ENCODE results near the gene PTH2R. TPM values are rescaled to one million over a fixed set of nuclear protein-coding genes. Genes with fewer than 3 reads are reported as not detected.

PTH2R gene
- total RNA-seq, 1 experiment from 2014 or later: 0.12 TPM

DNA sequence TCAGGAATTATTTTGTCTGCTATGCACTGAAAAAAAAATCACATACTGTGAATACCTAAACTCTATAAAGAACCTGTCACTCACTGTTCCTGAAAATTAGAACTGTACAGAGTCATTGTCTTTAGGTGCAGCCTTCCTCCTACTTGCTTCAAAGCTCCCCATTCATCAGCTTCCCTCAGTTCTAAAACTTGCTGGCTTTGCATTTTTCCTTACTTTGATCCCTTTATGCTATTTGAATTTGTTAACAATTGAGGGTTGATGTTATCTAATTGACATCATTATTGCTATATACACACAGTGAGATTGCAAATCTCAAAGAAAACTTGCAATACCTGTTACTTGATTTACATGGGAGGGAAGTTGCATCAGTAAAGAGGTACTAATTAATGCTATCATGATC lies 48.3 kb downstream of the PTH2R start:
- ATAC-seq (no peak), DNase-seq (ENCODE audit: low read depth, low spot score) (no peak)
- Histone ChIP-seq H3K79me2 (ENCODE audit: insufficient read depth, low read length) (no peaks in the 10 kb centered on the region), H3K9me2 (ENCODE audit: insufficient read depth) (no peaks in the 10 kb centered on the region), H3K27me3 (ENCODE audit: insufficient read depth, low read length) (peaks cover 3% of the 10 kb centered on the region; the same call in 1 of the 2 replicates), H3K9ac (ENCODE audit: low read length) (no peak overlapping the region), H3K9me3 (ENCODE audit: control insufficient read depth in 1 of 2, insufficient read depth in 1 of 2, low read depth in 1 of 2, low read length in 2 of 2) (no peaks in the 10 kb centered on the region), H4K20me1 (ENCODE audit: insufficient read depth) (no peaks in the 10 kb centered on the region), H3K4me2 (ENCODE audit: low read length) (no peak overlapping the region), H3K4me3 (replicated peaks in 1 of 2; ENCODE audit: low read depth in 1 of 2, low read length in 2 of 2) (no peak overlapping the region), H2AFZ (ENCODE audit: low read depth, low read length, poor library complexity, severe bottlenecking) (no peak overlapping the region), H3K36me3 (ENCODE audit: control insufficient read depth in 1 of 2, insufficient read depth in 2 of 2, low read length in 2 of 2) (no peaks in the 10 kb centered on the region), H3K4me1 (ENCODE audit: control insufficient read depth in 1 of 2, insufficient read depth in 2 of 2, low read length in 2 of 2) (no peaks in the 10 kb centered on the region), H3K27ac (ENCODE audit: low read depth, low read length) (no peak overlapping the region)
- CTCF ChIA-PET: no interaction called here
- RAD21 ChIA-PET (ENCODE audit: low non-redundant PET in 1 of 2, low total read pairs in 2 of 2, uncharacterized antibody in 2 of 2, unreplicated experiment in 2 of 2): no interaction called here
- POLR2A ChIA-PET: no interaction called here
- TF ChIP-seq ZNF274 (IDR thresholded peaks at IDR 0.05; ENCODE audit: low read depth, low read length) (no peak), EGR1 (IDR thresholded peaks at IDR 0.05; ENCODE audit: low read depth) (no peak)
- no TSS peak for BruUV-seq (replicated peaks)
- intact Hi-C loops (cut with micrococcal nuclease): no loop called here

GRCh38 chr2:208463721-208464120 lies 57.1 kb downstream of the PTH2R start:
- Histone ChIP-seq H3K9ac (ENCODE audit: low read length) (no peak overlapping the region), H3K4me1 (ENCODE audit: control insufficient read depth in 1 of 2, insufficient read depth in 2 of 2, low read length in 2 of 2) (no peaks in the 10 kb centered on the region), H3K36me3 (ENCODE audit: control insufficient read depth in 1 of 2, insufficient read depth in 2 of 2, low read length in 2 of 2) (no peaks in the 10 kb centered on the region), H3K27ac (ENCODE audit: low read depth, low read length) (no peak overlapping the region), H4K20me1 (ENCODE audit: insufficient read depth) (no peaks in the 10 kb centered on the region), H3K9me2 (ENCODE audit: insufficient read depth) (no peaks in the 10 kb centered on the region), H3K79me2 (ENCODE audit: insufficient read depth, low read length) (no peaks in the 10 kb centered on the region), H3K4me2 (ENCODE audit: low read length) (no peak overlapping the region), H3K27me3 (ENCODE audit: insufficient read depth, low read length) (0 out of 2 replicates have a peak, but pooled peaks cover 6% of the 10 kb centered on the region), H3K4me3 (replicated peaks in 1 of 2; ENCODE audit: low read depth in 1 of 2, low read length in 2 of 2) (no peak overlapping the region), H2AFZ (ENCODE audit: low read depth, low read length, poor library complexity, severe bottlenecking) (no peak overlapping the region), H3K9me3 (ENCODE audit: control insufficient read depth in 1 of 2, insufficient read depth in 1 of 2, low read depth in 1 of 2, low read length in 2 of 2) (no peaks in the 10 kb centered on the region)
- CTCF ChIA-PET: interaction anchor here (1.1 kb wide), 1 partner anchor 867 kb away, joined by 3 read pairs; no protein-coding TSS in a partner anchor
- RAD21 ChIA-PET (ENCODE audit: low non-redundant PET in 1 of 2, low total read pairs in 2 of 2, uncharacterized antibody in 2 of 2, unreplicated experiment in 2 of 2): no interaction called here
- ATAC-seq: no peak
- intact Hi-C loops (cut with micrococcal nuclease): no loop called here
- no peak for DNase-seq (ENCODE audit: low read depth, low spot score)
- POLR2A ChIA-PET: no interaction called here
- BruUV-seq (replicated peaks): no TSS peak
- TF ChIP-seq RAD21 (IDR thresholded peaks at IDR 0.05; ENCODE audit: low read depth): no peak
- TF ChIP-seq EZH2 (IDR thresholded peaks at IDR 0.05): no peak
- no peak for TF ChIP-seq SIN3A (IDR thresholded peaks at IDR 0.05; ENCODE audit: low read depth)
- TF ChIP-seq, protein P1, sequence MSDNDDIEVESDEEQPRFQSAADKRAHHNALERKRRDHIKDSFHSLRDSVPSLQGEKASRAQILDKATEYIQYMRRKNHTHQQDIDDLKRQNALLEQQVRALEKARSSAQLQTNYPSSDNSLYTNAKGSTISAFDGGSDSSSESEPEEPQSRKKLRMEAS (IDR thresholded peaks at IDR 0.05): no peak
- TF ChIP-seq SRF (IDR thresholded peaks at IDR 0.05; ENCODE audit: low read depth): no peak
- no peak for TF ChIP-seq FOSL1 (IDR thresholded peaks at IDR 0.05; ENCODE audit: low read depth)
- no peak for TF ChIP-seq POLR2AphosphoS5 (IDR thresholded peaks at IDR 0.05; ENCODE audit: low read depth, low read length)
- no peak for TF ChIP-seq CBX3 (IDR thresholded peaks at IDR 0.05; ENCODE audit: low read depth)

Measured in HCT116 (cell line).